Fibroblast of the aortic adventitia (primary cell): ENCODE measurements around the gene PKMYT1. TPM values are rescaled to one million over a fixed set of nuclear protein-coding genes. Genes with fewer than 3 reads are reported as not detected.

Source experiments
- DNase-seq: peaks from one replicate; pipeline ENCODE4 v3.0.0-alpha.2; 2010; ENCODE audit warnings: low read depth
- H3K4me3 ChIP-seq: 2 replicates; pipeline ENCODE4 v1.5.1; 2011; ENCODE audit warnings: low read depth, mild to moderate bottlenecking, control low read depth, low read length, moderate library complexity
- total RNA-seq: library from RNA; depleted of rRNA; stranded (reverse); fragments of >200 nt; gene quantifications from 2 replicates; pipeline ENCODE4 v1.2.3, GENCODE V29; 2012; ENCODE audit warnings: low replicate concordance
- TF ChIP-seq, protein P1 (sequence below): IDR thresholded peaks from 2 replicates; pipeline ENCODE4 v1.5.1; 2011; ENCODE audit warnings: mild to moderate bottlenecking, low read length, control low read depth, inconsistent platforms; ENCODE audit not compliant: insufficient read depth

PKMYT1 gene
- total RNA-seq, 1 donor, result 24.5 TPM

DNA sequence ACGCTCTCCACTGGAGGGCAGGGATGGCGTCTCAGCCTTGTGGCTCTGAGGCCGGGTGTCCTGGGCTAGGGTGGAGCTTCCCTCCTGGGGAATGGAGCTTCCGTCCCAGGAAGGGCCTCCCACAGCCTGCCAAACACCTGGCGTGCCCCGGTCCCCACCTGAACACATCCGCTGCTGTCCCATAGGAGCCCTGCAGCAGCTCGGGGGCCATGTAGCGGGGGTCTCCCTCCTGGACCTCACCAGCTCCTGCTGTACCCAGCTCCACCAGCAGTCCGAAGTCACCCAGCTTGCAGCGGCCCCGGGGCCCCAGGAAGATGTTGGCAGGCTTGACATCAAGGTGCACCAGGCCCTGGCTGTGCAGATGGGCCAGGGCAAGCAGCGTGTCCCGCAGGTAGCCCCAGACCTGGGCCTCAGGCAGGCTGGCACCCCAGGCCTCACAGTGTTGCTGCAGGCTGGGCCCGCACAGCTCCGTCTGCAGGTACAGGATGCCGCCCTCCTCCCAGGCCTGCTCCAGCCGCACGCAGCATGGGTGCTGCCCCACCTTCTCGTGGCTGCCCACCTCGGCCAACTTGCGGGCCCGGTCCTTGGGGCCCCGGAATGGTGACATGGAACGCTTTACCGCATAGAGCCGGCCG is 5.0 kb downstream of the PKMYT1 start:
- TF ChIP-seq, protein P1, sequence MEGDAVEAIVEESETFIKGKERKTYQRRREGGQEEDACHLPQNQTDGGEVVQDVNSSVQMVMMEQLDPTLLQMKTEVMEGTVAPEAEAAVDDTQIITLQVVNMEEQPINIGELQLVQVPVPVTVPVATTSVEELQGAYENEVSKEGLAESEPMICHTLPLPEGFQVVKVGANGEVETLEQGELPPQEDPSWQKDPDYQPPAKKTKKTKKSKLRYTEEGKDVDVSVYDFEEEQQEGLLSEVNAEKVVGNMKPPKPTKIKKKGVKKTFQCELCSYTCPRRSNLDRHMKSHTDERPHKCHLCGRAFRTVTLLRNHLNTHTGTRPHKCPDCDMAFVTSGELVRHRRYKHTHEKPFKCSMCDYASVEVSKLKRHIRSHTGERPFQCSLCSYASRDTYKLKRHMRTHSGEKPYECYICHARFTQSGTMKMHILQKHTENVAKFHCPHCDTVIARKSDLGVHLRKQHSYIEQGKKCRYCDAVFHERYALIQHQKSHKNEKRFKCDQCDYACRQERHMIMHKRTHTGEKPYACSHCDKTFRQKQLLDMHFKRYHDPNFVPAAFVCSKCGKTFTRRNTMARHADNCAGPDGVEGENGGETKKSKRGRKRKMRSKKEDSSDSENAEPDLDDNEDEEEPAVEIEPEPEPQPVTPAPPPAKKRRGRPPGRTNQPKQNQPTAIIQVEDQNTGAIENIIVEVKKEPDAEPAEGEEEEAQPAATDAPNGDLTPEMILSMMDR, result no peak
- no peak overlapping the region for H3K4me3 ChIP-seq
- DNase-seq, result no peak

DNA sequence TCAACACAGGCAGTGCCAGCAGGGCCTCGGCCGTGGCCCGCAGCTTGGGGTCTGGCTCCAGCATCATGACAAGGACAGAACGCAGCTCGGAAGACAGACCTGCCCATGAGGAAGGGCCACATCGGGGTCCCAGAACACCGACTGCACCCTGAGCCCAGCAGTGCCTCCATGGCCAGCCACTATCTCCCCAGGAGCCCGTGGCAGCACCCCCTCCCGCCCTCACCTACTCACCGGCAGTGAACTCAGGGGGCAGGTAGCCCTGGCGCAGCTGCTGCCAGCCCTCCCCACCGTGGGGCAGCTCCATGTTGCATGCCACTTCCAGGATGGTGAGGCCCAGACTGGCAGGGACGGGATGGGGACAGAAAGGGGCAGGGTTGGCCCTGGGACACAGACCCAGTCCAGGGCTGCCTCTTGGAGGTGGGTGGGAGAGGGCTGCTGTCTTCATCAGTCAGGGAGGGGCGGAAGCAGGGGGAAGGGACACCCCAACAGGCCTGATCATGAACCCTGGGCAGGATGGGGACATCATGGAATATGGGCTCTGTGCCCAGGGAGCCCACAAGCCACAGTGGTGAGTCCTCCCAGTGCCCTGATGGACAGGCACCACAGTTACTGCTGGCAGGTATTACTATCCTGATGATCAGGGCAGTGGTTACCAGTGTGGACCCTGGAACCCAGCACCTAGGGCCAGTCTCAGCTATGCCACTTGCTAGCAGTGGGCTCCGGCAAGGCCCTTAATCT is 5.8 kb downstream of the PKMYT1 start:
- no peak overlapping the region for H3K4me3 ChIP-seq
- DNase-seq, result no peak
- TF ChIP-seq, protein P1, result no peak

DNA sequence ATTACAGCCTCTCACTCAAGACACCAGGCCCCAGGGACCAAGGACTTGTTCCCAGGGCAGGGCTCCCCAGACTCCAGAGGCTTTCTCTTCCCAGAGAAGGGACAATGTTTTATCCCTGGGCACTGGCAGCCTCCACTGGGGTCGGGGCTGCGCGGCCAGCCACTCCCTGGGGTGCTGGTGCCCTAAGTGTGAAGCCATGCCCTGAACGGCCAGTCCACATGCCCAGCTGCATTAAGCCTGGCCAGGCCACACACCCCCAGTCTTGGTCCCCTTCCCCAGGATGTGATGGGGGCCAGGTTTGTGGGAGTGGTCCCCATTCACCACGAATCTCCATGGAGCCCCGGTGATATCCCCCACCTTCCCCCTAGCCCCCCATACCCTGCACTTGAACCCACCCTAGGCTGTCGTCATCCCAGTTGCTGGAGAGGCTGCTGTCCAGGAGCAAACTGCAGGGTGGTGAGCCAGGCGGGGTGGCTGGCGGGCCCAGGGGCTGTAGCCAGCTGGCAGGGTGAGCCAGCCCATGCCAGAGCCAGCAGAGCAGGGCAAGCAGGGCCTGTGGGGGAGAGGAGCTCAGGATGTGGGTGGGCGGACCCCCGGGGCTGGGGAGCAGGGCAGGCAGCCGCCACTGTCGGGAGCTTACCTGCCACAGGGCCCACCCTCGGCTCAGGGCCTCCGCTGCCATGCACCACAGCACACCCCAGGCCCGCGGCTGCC is 6.5 kb downstream of the PKMYT1 start:
- TF ChIP-seq, protein P1, result no peak
- no peak overlapping the region for H3K4me3 ChIP-seq
- DNase-seq, result no peak

- DNase-seq, result no peak
Observed at GRCh38 chr16:2973093-2973492, 7.2 kb downstream of the PKMYT1 start.

DNA sequence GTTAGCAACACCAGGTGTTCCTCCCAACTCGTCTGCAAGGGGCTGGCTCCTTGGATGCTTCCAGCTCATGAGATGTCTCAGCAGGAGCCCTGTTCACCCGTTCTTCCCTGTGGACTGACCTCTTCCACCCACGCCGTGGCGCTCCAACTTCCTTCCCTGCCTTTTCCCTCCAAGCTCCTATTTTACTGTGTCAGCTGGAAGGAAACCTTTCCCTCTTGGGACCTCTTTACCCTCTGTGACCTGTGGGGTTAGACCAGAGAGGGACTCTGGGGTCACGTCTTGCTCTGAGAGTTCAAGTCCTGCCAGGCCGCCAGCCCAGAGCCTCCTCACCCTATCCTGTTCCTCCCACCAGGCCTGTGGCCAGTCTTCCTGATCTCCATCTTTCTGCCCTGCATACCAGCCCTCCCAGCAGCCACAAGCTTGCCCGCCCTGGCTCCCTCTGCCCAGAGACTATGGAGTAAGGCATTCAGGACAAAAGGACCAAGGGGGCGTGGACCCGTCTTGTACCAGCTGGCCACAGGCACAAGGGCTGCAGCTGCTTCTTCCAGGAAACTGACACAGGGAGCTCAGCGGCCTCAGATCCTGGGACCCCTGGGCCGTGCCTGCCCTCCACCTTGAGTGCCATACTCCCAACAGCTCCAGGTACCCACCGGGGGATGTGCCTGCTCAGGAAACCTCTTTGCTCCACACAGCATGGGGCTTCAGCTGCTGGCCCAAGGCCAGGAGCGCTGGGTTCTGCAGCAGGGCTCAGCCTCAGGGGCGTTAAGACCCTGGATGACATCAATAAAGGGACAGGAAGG is 8.1 kb downstream of the PKMYT1 start:
- no peak for DNase-seq
- TF ChIP-seq, protein P1, result no peak
- no peak overlapping the region for H3K4me3 ChIP-seq

More at GRCh38 chr16:2973093-2973492, 7.2 kb downstream of the PKMYT1 start:
- H3K4me3 ChIP-seq, result no peak overlapping the region
- TF ChIP-seq, protein P1, result no peak

DNA sequence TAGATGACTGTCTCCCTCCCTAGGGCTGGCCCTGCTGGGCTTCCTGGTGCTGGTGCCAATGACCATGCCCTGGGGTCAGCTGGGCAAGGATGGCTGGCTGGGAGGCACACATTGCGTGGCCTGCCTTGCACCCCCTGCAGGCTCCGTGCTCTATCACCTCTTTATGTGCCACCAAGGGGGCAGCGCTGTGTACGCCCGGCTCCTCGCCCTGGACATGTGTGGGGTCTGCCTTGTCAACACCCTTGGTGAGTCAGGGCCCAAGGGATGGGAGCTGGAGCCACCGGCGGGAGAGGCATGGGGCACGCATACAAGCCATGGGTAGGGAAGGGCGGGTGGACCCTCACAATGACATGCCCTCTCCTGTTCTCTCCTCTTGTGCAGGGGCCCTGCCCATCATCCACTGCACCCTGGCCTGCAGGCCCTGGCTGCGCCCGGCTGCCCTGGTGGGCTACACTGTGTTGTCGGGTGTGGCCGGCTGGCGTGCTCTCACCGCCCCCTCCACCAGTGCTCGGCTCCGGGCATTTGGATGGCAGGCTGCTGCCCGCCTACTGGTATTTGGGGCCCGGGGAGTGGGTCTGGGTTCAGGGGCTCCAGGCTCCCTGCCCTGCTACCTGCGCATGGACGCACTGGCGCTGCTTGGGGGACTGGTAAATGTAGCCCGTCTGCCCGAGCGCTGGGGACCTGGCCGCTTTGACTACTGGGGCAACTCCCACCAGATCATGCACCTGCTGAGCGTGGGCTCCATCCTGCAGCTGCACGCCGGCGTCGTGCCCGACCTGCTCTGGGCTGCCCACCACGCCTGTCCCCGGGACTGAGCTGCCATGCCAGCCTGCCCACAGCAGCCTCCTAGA is 8.9 kb downstream of the PKMYT1 start:
- H3K4me3 ChIP-seq, result no peak overlapping the region
- TF ChIP-seq, protein P1, result no peak
- no peak for DNase-seq
